GM19455 (cell line): ENCODE data around the gene UPF1.
"Not testable (repeated sequence)": the region's sequence is repeated elsewhere in the genome, so short reads cannot be mapped to it uniquely, and the experiment has no call there.

Experiments used
- ATAC-seq: cut with Tn5 transposase; IDR thresholded peaks from one replicate; pipeline ENCODE4 v1.9.1; 2021; ENCODE audit not compliant: unreplicated experiment

Gene UPF1

DNA sequence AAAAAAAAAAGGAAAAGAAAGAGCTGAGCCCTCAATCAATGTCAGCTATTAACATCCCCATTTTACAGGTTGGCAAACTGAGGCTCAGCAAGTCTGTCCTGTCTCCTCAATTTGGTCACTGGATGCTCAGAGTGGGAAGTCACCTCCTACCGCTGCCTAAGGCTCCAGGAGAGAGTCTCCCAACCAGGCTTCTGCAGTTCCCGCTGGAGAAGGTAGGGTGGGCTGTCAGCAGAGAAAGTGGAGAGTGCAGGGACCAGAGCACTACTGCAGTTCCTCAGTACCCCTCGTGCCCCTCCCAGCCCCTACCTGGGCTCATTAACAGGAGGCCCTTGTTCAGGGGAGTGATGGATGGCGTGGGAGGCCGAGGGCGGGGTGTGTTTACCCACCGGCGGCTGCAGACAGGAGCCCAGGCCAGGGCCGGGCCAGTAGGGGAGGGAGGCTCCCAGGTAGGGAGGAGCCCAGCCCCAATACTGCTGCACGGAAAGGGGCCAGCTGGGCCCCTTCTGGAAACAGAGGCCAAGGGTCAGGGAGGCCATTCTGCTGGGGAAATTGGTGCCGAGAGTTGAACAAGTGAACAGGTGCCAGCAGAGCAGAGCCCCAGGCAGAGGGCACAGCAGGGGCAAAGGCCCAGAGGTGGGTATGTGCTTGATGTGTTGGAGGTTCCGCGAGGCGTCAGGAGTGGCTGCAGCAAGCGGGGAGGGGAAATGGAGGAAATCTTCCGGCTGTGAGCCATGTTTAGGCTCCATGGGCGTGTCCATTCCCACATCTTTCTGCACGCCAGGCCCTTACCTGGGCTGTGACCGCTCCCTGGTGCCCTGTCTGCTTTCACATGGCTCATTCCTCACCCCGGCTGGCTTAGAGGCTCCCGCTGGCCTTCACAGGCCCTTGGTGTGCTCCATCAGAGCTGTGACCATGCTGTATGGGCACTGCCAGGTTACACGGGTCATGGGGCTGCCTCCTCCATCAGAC, 33.1 kb upstream of the UPF1 start:
- ATAC-seq = no peak

GRCh38 chr19:18799389-18799970, 32.3 kb upstream of the UPF1 start:
- ATAC-seq = no peak

GRCh38 chr19:18800079-18800478, 31.7 kb upstream of the UPF1 start:
- no peak for ATAC-seq

- no peak for ATAC-seq
Measured at GRCh38 chr19:18800636-18801035, 31.1 kb upstream of the UPF1 start.

DNA sequence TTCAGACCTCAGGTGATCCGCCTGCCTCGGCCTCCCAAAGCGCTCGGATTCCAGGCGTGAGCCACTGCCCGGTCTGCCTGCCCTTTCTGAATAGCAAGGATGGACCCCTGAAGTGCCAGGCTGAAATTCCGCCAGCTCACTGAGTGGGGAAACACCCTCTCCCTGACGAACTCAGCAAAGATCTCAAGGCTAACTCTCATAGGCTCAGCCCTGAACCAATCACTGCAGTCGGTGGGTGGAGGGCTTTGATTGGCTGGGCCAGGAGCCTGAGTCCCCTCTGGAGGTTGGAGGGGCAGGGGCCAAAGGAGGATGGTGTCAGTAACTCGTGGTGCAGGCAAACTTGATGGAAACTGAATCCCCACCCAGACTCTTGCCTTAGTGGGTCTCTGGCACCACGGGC, 29.4 kb upstream of the UPF1 start:
- ATAC-seq = no peak

GRCh38 chr19:18803550-18804138, 28.1 kb upstream of the UPF1 start:
- no peak for ATAC-seq

DNA sequence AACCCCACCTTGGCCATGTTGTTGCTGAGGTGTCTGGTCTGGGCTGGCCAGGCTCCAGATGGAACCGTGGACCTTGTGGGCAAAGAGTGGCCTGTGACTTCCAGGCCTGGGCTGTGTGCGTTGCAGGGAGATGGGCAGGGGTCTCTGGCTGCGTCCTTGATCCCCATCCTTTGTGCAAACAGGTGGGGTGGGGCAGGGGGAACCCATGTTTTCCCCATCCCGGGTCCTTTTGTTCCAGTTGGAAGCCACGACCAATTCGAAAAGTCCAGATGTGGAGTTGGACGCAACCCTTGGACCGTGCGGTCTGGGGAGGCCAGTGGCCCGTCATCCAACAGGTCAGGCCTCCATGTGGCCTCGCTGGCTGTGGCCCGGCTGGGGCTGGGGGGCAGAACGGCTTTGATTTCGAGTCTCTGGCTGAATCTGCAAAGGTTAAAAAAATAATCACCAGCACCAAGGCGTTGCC, 27.6 kb upstream of the UPF1 start:
- ATAC-seq = no peak

DNA sequence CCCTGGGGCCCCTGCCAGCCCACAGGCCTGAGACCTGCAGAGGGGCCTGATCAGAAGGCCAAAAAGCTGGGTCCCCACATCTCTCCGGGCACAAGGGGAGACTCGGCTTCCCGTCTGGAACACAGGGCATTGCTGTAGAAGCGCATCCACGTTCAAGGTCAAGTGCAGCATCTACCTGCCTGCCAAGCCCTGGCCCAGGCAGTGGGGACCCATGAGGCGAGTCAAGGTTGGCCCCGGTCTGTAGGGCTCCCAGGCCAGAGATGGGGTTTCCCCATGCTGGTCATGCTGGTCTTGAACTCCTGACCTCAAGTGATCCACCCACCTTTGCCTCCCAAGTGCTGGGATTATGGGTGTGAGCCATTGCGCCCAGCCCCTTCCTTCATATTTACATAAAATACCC, 27.1 kb upstream of the UPF1 start:
- ATAC-seq = no peak

DNA sequence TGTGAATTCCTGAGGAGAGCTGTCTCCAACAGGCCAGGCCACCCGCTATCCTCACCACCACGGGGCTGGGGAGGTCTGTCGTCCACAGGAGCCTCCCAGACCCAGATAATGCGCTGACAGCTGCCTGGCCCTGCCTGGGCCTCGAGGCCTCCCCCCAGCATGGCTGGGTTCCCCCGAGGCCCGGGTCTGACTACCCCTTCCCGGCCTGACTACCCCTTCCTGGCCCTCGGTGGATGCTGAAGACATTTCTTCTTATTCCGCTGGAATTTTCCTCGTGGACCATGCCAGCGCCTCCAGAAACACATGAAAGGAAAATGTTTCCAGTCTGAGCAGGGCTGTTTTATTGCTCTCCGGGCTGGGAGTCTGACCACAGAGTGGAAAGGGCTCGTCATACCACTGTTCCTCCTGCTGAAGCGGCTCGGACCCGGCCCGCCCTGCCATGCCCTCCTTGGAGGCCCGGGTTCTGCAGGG, 23.9 kb upstream of the UPF1 start:
- no peak for ATAC-seq

DNA sequence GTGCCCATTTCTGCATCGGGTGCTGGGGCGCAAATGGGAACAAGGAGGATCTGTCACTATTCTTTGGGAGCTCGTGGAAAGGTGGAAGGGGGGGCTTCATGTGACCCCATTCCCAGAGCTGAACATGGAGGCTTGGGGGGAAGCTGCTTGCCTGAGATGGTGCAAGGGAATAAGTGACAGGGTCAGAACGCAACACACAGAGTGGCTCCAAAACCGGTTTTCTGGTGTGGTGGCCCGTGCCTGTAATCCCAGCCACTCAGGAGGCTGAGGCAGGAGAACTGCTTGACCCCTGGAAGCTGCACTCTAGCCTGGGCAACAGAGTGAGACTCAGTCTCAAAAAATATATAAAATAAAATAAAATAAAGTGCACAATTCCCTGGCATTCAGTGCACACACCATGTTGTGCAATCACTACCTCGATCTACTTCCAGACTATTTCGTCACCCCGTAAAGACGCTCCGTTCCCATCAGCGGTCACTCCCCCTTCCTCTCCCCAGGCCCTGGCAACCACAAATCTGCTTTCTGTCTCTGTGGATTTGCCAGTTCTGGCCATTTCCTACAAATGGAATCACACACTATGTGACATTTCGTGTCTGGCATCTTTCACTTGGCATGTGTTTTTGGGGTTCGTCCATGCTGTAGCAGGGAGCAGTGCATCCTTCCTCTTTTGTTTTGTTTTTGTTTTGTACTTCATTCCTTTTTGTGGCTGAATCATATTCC, 22.4 kb upstream of the UPF1 start:
- no peak for ATAC-seq

DNA sequence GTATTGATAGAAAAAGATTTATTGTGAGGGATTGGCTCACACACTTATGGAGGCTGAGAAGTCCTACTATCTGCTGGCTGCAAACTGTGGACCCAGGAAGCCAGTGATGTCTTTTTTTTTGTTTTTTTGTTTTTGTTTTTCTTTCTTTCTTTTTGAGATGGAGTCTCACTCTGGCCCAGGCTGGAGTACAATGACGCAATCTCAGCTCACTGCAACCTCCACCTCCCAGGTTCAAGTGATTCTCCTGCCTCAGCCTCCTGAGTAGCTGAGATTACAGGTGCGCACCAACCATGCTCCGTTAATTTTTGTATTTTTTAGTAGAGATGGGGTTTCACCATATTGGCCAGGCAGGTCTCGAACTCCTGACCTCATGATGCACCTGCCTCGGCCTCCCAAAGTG, 20.1 kb upstream of the UPF1 start:
- ATAC-seq = not testable (repeated sequence)

- no peak for ATAC-seq
Measured at GRCh38 chr19:18814063-18814462, 17.7 kb upstream of the UPF1 start.

- no peak for ATAC-seq
Measured at GRCh38 chr19:18815673-18816072, 16.1 kb upstream of the UPF1 start.

- ATAC-seq = not testable (repeated sequence)
Measured at GRCh38 chr19:18816645-18817044, 15.1 kb upstream of the UPF1 start.

- no peak for ATAC-seq
Measured at GRCh38 chr19:18817574-18817973, 14.2 kb upstream of the UPF1 start.

- ATAC-seq = no peak
Measured at GRCh38 chr19:18828786-18829185, 3.0 kb upstream of the UPF1 start.

GRCh38 chr19:18830488-18830887, 1.3 kb upstream of the UPF1 start:
- no peak for ATAC-seq

DNA sequence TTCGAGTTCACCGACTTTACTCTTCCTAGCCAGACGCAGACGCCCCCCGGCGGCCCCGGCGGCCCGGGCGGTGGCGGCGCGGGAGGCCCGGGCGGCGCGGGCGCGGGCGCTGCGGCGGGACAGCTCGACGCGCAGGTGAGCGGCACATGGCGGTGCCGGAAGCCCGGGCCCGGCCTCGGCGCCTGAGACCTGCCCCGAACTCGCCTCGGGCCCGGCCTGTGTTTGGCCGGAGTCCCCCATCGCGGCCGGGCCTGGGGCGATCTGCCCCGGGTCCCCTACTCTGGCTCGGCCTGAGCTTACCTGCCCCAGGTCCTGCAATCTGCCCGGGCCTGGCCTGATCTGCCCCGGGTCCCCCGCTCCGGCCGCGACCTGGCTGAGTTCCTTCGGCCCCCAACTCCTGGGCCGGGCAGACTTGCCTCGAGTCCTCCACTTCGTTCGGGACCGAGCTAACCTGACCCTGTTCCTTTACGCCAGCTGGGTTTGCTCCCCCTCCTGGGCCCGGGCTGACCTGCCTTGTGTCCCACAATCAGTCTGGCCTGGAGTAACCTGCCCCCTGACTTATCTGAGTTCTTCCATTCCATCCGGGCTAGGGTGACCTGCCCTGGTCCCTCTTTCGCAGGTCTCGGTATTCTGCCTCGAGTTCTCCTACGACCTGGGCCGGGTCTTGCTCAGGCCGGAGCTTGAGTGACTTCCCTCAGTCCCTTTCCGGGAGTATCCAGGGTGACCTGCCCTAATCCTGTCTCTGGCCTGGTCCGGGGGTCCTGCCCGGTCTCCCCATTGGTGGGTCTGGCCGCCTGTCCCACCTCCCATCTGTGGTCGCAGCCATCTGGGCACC, 764 bp downstream of the UPF1 start:
- ATAC-seq = peak; percentile 38

DNA sequence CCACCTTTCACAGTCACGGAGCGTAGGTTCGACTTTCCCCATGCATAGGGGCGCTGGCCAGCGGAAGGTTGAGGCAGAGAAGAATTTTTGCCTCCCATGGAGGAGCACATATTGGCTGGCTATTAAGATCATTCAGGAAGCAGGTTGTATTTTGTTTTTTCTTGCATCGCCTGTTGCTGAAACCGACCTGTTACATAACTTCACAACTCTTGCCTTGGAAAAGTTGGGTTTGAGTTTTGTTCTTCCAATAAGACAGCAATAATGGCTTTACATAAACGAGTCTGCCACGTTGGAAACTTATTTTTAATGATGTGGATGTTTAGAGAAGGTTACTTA, 1.4 kb downstream of the UPF1 start:
- ATAC-seq = no peak

DNA sequence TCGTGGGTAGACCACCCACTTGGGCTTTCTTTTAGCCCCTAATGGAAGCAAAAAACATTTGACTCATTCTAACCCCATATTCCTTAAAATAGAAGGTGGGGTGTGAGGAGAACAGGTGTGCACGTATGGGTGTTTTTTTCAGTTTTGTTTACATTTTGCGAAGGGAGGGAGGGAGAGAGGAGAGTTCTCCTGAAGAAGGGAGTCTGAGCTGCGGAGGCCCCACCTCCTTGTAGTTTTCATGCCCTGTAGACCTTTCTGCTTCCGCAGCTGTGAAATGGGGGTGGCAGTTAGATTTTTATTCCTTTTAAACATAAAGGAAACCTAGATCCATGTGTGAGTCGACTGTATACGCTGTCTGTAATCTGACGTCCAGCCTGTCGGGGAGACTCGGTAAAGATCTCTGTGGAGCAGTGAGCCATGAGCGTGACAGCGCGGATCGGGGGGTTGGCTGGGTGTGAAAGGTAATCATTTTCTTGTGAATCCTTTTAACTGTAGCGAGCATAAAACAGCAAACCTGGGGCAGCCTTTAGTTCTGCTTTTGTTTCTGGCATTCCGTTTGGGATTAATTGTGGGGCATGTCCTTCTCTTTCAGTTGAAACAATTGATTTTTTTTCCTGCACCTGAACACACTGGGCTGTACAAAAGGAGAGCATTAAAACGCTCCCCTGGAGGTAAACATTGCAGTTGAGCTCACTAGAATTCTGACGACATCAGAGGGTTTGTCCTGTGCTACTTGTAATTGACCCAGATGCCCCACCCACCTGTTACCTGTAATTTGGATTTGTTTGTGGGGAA, 2.3 kb downstream of the UPF1 start:
- ATAC-seq = no peak
